Calu3 (cell line): Measurements from ENCODE around the gene PCSK4. TPM values are rescaled to one million over a fixed set of nuclear protein-coding genes. Genes with fewer than 3 reads are reported as not detected.
A peak's percentile ranks its signal among the peaks of the same experiment; 100 is the strongest.

Source experiments
- BruUV-seq: library from RNA; stranded (reverse); fragments of 400-500 nt; replicated peaks from 2 replicates; lab custom pipeline; 2021; lab: Mats Ljungman, UMichigan
- CTCF ChIA-PET: fragments of 300-600 bp; sonication (Branson Sonifier 250); formaldehyde crosslinking; loops from one replicate; lab custom pipeline; 2022; ENCODE audit warnings: antibody characterized with exemption; lab: Charles Lee
- DNase-seq: peaks from one replicate; pipeline ENCODE4 v3.0.0; 2022
- H3K27ac Mint-ChIP-seq: one replicate; pipeline ENCODE4 v1.8.0; 2022; ENCODE audit warnings: mixed read lengths; ENCODE audit not compliant: unreplicated experiment
- H3K27me3 Mint-ChIP-seq: one replicate; pipeline ENCODE4 v1.8.0; 2022; ENCODE audit warnings: mixed read lengths; ENCODE audit not compliant: unreplicated experiment
- H3K36me3 Mint-ChIP-seq: one replicate; pipeline ENCODE4 v1.8.0; 2022; ENCODE audit warnings: mild to moderate bottlenecking, moderate library complexity, mixed read lengths; ENCODE audit not compliant: insufficient read depth, unreplicated experiment
- H3K4me1 Mint-ChIP-seq: one replicate; pipeline ENCODE4 v1.8.0; 2022; ENCODE audit warnings: mild to moderate bottlenecking, low read depth, mixed read lengths; ENCODE audit not compliant: unreplicated experiment
- H3K4me3 Mint-ChIP-seq: one replicate; pipeline ENCODE4 v1.8.0; 2022; ENCODE audit warnings: mild to moderate bottlenecking, low read depth, moderate library complexity, mixed read lengths; ENCODE audit not compliant: unreplicated experiment
- H3K9me3 Mint-ChIP-seq: one replicate; pipeline ENCODE4 v1.8.0; 2022; ENCODE audit warnings: low read depth, mixed read lengths; ENCODE audit not compliant: unreplicated experiment
- CTCF ChIP-seq: fragments of 200-600 bp; IDR thresholded peaks from one replicate; pipeline ENCODE4 v1.8.0; 2022; ENCODE audit warnings: antibody characterized with exemption; ENCODE audit not compliant: unreplicated experiment
- intact Hi-C: fragments of 100-400 bp; cut with micrococcal nuclease; formaldehyde crosslinking; loops from one replicate; pipeline ENCODE4 v1.10.0; 2022; ENCODE audit not compliant: unreplicated experiment
- total RNA-seq: library from RNA; stranded (reverse); gene quantifications from 2 replicates; pipeline ENCODE4 v1.2.3, GENCODE V29; 2022

The PCSK4 gene
- total RNA-seq, 1 experiment from 2014 or later = 5.5 TPM

- Mint-ChIP-seq H3K27ac (no peak overlapping the region), H3K4me3 (no peak overlapping the region), H3K9me3 (no peaks in the 10 kb centered on the region), H3K4me1 (peaks cover 21% of the 10 kb centered on the region), H3K36me3 (peaks cover 18% of the 10 kb centered on the region), H3K27me3 (peaks cover 11% of the 10 kb centered on the region)
- TF ChIP-seq CTCF = no peak
- CTCF ChIA-PET = no interaction called here
- BruUV-seq = no TSS peak
- intact Hi-C loops = no loop called here
- no peak for DNase-seq
These were observed 4.1 kb upstream of the PCSK4 start for GRCh38 chr19:1494115-1494815.

GRCh38 chr19:1492474-1493006, 2.4 kb upstream of the PCSK4 start:
- Mint-ChIP-seq H3K9me3 (no peaks in the 10 kb centered on the region), H3K4me3 (peak overlapping the region; percentile 76), H3K27ac (no peak overlapping the region), H3K36me3 (peaks cover 21% of the 10 kb centered on the region), H3K4me1 (peaks cover 21% of the 10 kb centered on the region), H3K27me3 (peaks cover 11% of the 10 kb centered on the region)
- CTCF ChIA-PET = interaction anchor here (0.6 kb wide), 1 partner anchor 42 kb away, joined by 3 read pairs; no protein-coding TSS in a partner anchor
- no TSS peak for BruUV-seq
- TF ChIP-seq CTCF = no peak
- intact Hi-C loops = no loop called here
- peak; percentile 36 for DNase-seq

- TSS peak; percentile 64 for BruUV-seq
- H3K4me3 Mint-ChIP-seq = peak overlapping the region; percentile 76
- peaks cover 9% of the 10 kb centered on the region for H3K27me3 Mint-ChIP-seq
- peaks cover 21% of the 10 kb centered on the region for H3K4me1 Mint-ChIP-seq
- no peak for DNase-seq
- no peaks in the 10 kb centered on the region for H3K9me3 Mint-ChIP-seq
- TF ChIP-seq CTCF = no peak
- H3K27ac Mint-ChIP-seq = no peak overlapping the region
- H3K36me3 Mint-ChIP-seq = peaks cover 21% of the 10 kb centered on the region
- intact Hi-C loops = no loop called here
- CTCF ChIA-PET = no interaction called here
These were observed 1.7 kb upstream of the PCSK4 start for GRCh38 chr19:1491849-1492170.

GRCh38 chr19:1491114-1491848, 1.1 kb upstream of the PCSK4 start, which contains the start of gene REEP6:
Gene REEP6, plus strand, starts transcription at chr19:1491181. Its CDS starts 89 bp downstream, at chr19:1491270.
- CTCF ChIA-PET = interaction anchor here (0.6 to 0.9 kb wide), 3 partner anchors 15 to 175 kb away, joined by 4 to 5 read pairs (median 4); no protein-coding TSS in a partner anchor
- BruUV-seq = no TSS peak
- H3K9me3 Mint-ChIP-seq = no peaks in the 10 kb centered on the region
- TF ChIP-seq CTCF = no peak
- H3K36me3 Mint-ChIP-seq = peaks cover 21% of the 10 kb centered on the region
- peak within 1 kb of the TSS; percentile 62 for H3K27ac Mint-ChIP-seq
- H3K4me3 Mint-ChIP-seq = peak within 1 kb of the TSS; percentile 76
- H3K27me3 Mint-ChIP-seq = peaks cover 3% of the 10 kb centered on the region
- H3K4me1 Mint-ChIP-seq = peaks cover 15% of the 10 kb centered on the region
- intact Hi-C loops = no loop called here
- no peak for DNase-seq
